ENCODE results near the gene KRCC1.

GRCh38 chr2:88018909-88019308, 36.7 kb downstream of the KRCC1 start:
- TF ChIP-seq POLR2A (IDR thresholded peaks at IDR 0.05; ENCODE audit: low read depth, low read length) (no peak), POLR2AphosphoS5 (IDR thresholded peaks at IDR 0.05; ENCODE audit: low read depth, low read length) (no peak), TAF1 (IDR thresholded peaks at IDR 0.05; ENCODE audit: borderline replicate concordance, low read depth, low read length) (no peak)

Data from GM12892 (cell line).